Measurements from ENCODE around the gene CABYR.
"Not testable (repeated sequence)": the region's sequence is repeated elsewhere in the genome, so short reads cannot be mapped to it uniquely, and the experiment has no call there.

CABYR gene

GRCh38 chr18:24138409-24138788, 463 bp upstream of the CABYR start:
- Histone ChIP-seq H3K4me3 (ENCODE audit: low read depth, low read length) (peak overlapping the region; percentile 65), H3K36me3 (no peaks in the 10 kb centered on the region), H3K27me3 (no peaks in the 10 kb centered on the region), H3K4me1 (no peaks in the 10 kb centered on the region), H3K9me3 (no peaks in the 10 kb centered on the region)
- DNase-seq, result no peak
- TF ChIP-seq CTCF (IDR thresholded peaks at IDR 0.05; ENCODE audit: low read depth, low read length), result no peak

GRCh38 chr18:24140697-24141096, 1.8 kb downstream of the CABYR start:
- Histone ChIP-seq H3K4me3 (ENCODE audit: low read depth, low read length) (no peak overlapping the region), H3K9me3 (no peaks in the 10 kb centered on the region), H3K4me1 (no peaks in the 10 kb centered on the region), H3K36me3 (no peaks in the 10 kb centered on the region), H3K27me3 (no peaks in the 10 kb centered on the region)
- TF ChIP-seq CTCF (IDR thresholded peaks at IDR 0.05; ENCODE audit: low read depth, low read length), result no peak
- no peak for DNase-seq

- H3K36me3 ChIP-seq, result no peaks in the 10 kb centered on the region
- no peaks in the 10 kb centered on the region for H3K9me3 ChIP-seq
- H3K27me3 ChIP-seq, result no peaks in the 10 kb centered on the region
- H3K4me1 ChIP-seq, result no peaks in the 10 kb centered on the region
- TF ChIP-seq CTCF (IDR thresholded peaks at IDR 0.05; ENCODE audit: low read depth, low read length), result no peak
- DNase-seq, result no peak
- H3K4me3 ChIP-seq (ENCODE audit: low read depth, low read length), result no peak overlapping the region
Measured at GRCh38 chr18:24142376-24142775, 3.5 kb downstream of the CABYR start.

- H3K4me3 ChIP-seq (ENCODE audit: low read depth, low read length); H3K4me1 ChIP-seq; H3K9me3 ChIP-seq; H3K27me3 ChIP-seq; H3K36me3 ChIP-seq; DNase-seq: not testable (repeated sequence)
Measured at GRCh38 chr18:24149591-24149990, 10.7 kb downstream of the CABYR start.

GRCh38 chr18:24153397-24153796, 14.5 kb downstream of the CABYR start:
- no peaks in the 10 kb centered on the region for H3K4me1 ChIP-seq
- no peaks in the 10 kb centered on the region for H3K27me3 ChIP-seq
- no peaks in the 10 kb centered on the region for H3K9me3 ChIP-seq
- no peak for DNase-seq
- no peaks in the 10 kb centered on the region for H3K36me3 ChIP-seq
- H3K4me3 ChIP-seq (ENCODE audit: low read depth, low read length), result no peak overlapping the region
- no peak for TF ChIP-seq CTCF (IDR thresholded peaks at IDR 0.05; ENCODE audit: low read depth, low read length)

GRCh38 chr18:24157855-24158254, 19.0 kb downstream of the CABYR start:
- Histone ChIP-seq H3K4me3 (ENCODE audit: low read depth, low read length) (no peak overlapping the region), H3K27me3 (no peaks in the 10 kb centered on the region), H3K36me3 (no peaks in the 10 kb centered on the region), H3K4me1 (no peaks in the 10 kb centered on the region), H3K9me3 (no peaks in the 10 kb centered on the region)
- DNase-seq, result no peak
- TF ChIP-seq CTCF (IDR thresholded peaks at IDR 0.05; ENCODE audit: low read depth, low read length), result no peak

GRCh38 chr18:24160086-24160485, 21.2 kb downstream of the CABYR start:
- H3K4me1 ChIP-seq, result no peaks in the 10 kb centered on the region

More at GRCh38 chr18:24160086-24160485, 21.2 kb downstream of the CABYR start:
- Histone ChIP-seq H3K36me3 (no peaks in the 10 kb centered on the region), H3K9me3 (no peaks in the 10 kb centered on the region), H3K4me3 (ENCODE audit: low read depth, low read length) (no peak overlapping the region), H3K27me3 (no peaks in the 10 kb centered on the region)
- no peak for TF ChIP-seq CTCF (IDR thresholded peaks at IDR 0.05; ENCODE audit: low read depth, low read length)
- DNase-seq, result no peak
